NCI-H82 treated with DMSO at 0.1 percent for 48 hours (cell line): Measurements from ENCODE around the gene CYTH1.

Experiments used
- DNase-seq: peaks from one replicate; lab custom pipeline; 2025; ENCODE audit not compliant: unreplicated experiment; lab: John Stamatoyannopoulos, UW

Gene CYTH1

DNA sequence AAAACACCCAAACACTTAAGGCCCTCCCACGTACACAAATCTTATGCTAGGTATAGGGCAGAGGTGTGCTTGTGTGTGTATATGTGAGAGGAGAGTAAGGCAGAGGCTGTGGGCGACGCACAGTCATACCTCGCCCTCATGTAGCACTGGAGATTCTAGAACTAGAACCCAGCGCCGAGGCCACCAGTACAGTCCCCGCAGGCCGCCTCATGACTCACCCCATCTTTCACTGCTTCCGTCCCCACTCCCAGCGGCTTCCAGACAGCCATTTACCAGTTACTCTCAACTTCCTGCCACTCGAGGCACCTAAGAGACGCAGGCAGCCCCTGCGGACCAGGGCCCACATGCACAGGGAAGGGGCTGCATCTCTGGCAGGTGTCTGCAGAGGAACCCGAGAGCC lies 23.2 kb upstream of the CYTH1 start:
- DNase-seq: no peak

DNA sequence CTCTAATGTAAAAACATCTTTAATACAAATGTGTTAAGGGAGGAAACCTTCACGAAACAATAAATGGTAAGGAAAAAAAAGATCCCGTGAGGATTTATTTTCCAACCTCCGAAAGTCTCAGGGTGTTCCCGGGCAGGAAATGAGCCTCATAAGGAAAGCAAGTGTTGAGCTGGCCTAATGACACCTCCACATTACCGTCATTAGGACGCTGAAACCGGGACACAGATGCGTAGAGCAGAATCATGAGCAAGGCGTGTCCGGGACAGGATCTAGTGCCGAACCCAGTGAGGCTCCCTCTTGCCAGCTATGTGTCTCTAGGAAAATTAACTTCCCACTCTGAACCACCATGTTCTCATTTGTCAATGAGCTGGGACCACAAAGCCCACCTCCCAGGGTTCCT lies 22.7 kb upstream of the CYTH1 start:
- DNase-seq: no peak

DNA sequence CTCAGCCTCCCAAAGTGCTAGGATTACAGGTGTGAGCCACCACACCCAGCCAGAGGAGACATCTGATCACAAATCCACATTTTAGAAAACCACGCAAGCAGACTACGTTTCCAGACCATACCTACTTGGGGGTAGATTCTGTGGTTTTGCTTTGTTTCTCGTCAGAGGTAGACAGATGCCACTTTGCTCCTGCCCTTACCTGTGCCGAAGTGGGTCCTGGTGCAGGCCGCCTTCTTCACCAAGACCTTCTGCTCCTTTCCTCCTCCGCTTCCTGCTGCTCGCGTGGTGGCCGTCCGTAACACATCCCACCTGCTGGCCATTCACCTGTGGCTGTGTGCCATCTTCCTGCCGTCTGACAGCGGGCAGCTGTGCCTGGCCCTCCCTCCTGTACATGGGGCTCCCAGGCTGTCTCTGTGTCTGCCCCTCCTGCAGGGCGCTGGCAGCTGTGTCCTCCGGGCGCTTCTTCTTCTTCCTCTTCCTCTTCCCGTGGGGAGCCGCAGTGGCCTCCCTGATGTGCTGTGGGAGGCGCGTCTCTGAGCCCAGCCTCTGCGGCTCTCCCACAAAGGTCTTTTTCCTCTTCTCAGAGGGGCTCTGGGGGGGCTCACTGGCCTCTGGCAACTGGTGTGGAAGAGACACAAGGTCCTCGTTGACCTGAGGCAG lies 21.2 kb upstream of the CYTH1 start:
- no peak for DNase-seq

DNA sequence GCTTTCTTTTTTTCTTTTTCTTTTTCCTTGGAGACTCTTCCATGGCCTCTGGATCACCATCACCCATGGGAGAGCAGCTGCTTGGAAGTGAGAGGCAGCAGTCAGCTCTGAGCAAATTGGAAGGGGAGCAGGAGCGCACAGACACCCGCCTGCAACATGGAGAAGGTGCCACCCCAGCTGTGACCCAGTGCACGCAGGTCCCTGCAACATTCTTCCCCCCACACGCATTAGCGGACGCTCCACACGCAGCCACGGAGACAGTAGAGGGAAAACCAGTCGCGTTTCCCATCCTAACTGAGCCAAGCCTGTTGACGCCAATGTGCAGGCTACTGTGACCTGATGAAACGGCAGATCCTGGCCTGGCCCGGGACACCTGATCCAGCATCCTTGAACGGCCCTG lies 20.4 kb upstream of the CYTH1 start:
- no peak for DNase-seq

DNA sequence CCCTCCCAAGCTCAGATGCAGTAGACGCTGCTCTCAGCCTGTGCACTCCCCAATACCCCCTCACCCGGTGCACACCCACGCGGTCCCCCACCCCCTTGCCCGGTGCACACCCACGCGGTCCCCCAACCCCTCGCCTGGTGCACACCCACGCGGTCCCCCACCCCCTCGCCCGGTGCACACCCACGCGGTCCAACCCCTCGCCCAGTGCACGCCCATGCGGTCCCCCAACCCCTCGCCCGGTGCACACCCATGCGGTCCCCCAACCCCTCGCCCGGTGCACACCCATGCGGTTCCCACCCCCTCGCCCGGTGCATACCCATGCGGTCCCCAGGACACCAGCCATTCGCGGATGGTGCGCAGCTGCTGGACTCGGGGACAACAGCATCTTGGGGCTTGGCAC lies 19.9 kb upstream of the CYTH1 start:
- DNase-seq: no peak

DNA sequence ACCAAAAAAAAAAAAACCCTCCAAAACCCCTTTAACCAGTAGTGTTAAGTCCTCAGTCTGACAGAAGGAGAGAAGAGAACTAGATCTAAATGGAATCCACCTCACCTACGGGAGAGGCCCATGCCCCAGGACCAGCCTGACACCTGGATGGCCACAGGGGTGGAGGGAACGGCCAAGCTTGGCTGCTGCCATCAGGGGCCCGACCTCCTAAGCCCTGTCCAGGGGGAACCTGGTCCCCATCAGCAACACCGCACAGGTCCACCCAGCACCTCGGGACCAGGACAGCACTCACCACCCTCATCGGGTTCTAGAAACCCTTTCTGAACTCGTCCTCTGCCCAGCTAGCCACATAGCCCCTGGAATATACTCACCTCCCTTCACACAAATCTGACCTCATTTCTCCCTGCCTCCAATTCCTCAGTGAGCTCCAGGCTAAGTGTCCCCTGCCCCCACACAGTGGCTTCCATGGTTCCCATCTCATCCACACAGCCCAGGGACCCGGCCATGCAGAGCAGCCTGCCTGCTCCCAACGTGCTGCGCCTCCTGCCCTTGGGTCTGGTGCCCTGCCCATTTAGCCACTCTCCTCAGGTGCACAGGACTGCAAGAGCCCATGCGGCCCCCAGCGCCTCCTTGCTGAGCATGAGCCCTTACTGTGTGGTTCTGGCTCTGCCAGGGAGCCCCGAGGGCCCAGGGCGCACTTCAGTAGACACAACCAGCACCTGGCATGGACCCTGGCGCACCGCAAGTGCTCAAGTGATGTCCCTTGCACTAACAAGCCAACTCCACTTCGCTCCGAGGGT lies 18.3 kb upstream of the CYTH1 start:
- DNase-seq: no peak

DNA sequence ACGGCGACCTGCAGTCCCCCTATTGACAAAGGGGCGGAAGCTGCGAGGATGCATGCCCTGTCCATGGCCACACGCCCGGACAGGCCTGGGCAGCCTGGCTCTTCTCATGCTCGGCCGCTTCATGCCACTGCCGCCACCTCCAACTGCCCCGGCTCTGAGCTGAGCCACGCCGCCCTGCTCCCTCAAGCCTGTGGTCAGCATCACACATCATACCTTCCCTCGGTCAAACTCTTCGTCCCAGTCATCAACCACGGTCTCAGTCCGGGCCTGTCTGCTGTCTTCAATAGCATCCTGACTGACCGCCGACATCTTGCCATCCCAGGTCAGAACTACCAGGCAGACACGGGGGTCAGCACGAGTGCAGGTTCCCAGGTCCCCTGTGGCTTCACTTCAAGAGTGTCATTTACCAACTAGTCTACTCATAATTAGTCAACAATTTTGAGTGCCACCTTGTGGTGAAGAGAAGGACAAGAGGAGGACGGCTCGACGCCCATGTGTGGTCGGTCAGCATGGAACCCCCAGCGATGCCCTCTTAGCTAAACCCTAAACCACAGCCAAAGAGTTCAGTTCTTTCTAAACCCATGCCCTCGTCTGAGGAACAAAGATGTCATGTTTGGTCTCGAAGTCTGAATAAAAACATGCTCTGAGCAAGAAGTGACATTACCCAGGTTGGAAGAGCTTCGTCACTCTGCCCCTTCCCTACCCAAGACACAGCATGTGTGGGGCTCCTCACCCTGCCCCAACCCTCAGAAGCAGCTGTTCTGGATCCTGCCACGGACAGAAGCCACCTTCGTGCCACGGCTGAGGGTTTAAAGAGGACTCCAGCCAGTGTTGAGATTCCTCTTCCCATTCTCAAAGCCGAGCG lies 16.9 kb upstream of the CYTH1 start:
- DNase-seq: no peak

DNA sequence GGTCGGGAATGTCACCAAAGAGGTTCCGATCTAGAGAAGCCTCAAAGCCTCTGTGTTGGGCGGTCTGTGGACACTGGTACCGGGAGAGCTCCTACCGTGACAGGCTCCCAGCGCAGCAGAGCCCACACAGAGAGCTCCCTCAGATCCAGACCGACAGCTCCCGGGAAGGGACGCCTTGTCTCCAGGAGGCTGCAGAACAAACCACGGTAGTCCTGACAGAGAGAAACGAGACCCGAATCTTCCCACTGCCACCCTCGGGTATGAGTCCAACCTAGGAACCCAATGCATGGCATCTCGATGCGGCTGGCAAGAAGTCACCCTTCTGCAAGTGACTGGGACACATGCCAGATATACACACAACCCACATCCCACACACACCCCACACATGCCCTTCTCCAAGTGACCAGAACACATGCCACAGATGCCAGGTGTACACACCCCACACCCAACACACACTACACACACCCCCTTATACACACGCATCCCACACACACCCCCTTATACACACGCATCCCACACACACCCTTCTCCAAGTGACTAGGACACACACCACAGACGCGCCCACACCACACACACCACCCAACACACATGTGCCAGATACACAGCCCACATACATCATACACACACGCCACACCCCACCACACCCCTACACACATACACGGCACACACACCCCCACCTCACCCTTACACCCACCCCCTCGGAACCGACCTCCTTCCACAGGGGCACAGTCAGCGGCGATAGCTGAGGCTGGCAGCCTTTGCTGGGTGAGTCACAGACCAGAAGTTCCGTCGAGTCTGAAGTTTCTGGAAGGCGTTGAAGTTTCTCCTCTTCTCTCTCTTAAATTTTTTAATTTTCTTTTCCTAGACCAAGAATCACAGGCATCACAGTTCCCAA lies 15.9 kb upstream of the CYTH1 start:
- DNase-seq: no peak

DNA sequence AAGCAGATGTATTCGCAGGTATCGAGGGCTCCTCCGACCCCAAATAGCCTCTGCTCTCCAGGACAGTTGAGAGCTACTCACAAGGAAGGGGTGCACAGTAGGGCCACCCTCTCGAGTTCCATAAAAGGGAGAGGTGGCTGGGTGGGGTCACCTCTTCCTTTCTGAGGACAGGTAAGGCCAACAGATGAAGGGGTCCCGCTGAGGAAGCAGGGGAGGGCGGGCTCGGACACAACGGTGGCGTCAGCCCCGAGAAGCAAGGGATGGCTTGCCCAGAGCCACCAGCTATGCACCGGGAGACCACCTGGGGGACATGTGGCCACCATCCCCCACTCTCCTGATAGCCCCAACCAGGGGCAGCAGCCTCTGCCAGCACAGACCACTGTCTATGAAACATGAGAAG lies 15.1 kb upstream of the CYTH1 start:
- DNase-seq: no peak

DNA sequence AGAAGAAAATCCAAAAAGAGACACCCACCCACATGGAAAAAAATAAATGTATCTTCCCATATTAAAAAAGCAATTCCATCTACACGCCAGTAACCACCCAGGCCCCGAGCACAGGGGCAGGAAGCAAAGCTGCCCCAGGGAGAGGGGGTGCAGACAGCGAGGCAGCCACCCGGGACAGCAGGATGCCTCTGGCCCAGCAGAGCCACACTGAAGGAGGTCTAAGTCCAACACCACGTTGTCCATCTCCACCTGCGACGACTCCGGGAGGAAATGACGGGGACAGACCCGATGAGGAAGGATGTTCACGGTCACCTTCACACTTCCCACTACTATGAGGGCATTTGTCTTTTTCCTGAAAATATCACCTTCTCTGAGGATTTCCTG lies 14.4 kb upstream of the CYTH1 start:
- no peak for DNase-seq

DNA sequence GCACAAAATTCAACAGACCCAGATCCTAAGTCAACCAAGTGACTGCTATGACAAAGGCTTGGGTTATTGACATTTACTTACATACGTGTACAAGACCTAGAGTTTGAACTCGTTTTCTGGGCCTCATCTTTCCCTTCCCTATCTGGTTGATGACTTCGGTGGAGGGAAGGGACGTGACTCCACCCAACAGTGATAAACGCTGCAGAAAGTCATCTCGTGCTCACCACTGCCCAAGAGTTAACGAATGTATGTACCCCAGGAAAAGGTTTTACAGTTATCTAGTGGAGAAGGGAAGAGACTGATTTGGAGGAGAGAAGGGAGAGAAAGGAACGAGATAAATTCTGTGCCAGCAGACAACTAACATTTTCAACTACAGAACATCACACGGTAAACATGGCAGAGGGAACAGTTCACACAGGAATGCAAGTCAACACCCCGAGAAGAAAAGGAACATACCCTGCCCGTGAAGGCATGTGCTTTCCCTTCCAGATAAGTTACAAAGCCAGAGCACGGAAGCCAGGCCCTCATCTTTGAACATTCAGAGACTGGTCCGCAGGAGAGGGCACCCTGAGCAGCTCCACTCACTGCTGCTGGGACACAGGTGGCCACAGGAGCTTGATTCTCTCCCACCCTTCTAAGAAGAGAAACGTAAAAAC lies 13.9 kb upstream of the CYTH1 start:
- DNase-seq: no peak

DNA sequence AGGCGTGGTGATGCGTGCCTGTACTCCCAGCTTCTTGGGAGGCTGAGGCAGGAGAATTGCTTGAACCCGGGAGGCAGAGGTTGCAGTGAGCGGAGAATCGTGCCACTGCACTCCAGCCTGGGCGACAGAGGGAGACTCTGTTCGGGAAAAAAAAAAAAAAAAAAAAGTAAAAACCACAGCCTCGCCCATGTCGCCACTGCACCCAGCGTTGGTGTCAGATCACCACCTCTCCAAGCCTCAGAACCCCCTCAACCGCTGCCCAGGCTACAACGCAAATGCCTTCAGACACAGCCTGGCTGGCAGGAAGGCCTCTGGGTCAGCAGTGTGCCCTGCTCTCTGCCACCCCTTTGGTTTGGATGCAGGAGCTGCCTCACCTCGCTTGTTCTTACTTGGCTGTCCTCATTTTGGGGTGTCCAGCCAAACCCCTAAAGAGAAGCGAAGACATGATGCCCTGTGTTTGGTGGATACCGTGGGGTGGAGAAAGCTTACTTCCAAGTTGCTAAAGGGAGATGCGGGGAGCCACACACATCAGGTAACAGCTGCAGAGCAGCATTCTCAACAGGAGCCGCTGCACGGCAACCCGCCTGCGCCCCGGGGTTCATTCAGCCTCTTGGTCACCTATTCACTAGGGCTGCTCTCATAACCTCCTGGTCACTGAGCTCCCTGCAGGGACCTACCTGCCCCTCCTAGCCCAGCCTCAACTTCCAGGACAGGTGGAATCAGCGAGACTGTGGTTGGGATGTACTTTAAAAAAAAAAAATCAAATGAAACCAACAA lies 13.0 kb upstream of the CYTH1 start:
- DNase-seq: no peak

DNA sequence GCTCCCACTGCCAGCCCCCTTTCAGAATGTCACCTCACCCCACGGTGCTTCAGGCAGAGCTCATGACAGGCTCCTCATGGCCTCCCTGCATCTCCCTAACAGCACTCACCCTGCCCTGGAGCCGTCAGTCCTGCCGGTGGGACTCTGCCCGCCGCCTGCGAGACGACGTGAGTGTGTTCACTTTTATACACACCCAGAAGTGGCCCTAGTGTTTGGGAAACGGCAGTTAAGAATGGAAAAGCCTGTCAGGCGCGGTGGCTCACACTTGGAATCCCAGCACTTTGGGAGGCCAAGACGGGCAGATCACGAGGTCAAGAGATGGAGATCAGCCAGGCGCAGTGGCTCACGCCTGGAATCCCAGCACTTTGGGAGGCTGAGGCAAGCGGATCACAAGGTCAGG lies 12.3 kb upstream of the CYTH1 start:
- no peak for DNase-seq

DNA sequence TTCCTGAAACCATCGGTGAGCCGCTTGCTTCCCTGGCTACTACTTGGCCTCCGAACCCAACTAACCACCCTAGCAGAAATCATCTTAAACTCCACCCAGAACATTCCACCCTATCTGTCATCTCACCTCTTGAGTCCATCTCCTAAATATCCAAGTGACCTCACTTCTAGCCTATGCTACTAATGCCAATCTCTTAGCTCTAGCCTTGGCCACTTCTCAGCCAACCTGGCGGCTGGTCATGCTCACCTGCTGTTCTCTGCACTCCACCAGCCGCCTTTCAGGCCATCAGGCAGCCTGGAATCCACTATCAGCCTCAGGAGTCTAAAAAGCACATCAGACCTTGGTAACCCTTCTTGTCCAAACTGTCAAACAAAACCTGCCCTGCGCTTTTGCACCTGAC lies 11.9 kb upstream of the CYTH1 start:
- DNase-seq: no peak

DNA sequence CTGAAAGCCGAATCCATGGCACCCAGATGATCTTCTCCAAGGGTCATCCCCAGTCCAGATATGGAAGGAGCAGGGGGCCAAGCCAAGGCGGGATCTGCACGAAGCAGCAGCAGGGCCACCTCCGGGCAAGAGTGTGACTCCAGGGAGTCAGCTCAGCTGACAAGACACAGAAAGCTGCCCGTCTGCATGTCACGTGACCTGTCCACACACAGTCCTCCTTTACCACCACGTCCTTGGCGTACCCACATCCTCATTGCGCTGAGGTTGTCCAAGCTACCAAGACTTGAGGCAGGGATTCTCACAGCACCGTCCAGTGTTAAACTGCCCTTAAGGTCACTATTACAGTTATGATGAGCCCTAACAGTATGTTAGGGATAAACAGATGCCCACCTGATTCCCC lies 11.3 kb upstream of the CYTH1 start:
- DNase-seq: no peak

DNA sequence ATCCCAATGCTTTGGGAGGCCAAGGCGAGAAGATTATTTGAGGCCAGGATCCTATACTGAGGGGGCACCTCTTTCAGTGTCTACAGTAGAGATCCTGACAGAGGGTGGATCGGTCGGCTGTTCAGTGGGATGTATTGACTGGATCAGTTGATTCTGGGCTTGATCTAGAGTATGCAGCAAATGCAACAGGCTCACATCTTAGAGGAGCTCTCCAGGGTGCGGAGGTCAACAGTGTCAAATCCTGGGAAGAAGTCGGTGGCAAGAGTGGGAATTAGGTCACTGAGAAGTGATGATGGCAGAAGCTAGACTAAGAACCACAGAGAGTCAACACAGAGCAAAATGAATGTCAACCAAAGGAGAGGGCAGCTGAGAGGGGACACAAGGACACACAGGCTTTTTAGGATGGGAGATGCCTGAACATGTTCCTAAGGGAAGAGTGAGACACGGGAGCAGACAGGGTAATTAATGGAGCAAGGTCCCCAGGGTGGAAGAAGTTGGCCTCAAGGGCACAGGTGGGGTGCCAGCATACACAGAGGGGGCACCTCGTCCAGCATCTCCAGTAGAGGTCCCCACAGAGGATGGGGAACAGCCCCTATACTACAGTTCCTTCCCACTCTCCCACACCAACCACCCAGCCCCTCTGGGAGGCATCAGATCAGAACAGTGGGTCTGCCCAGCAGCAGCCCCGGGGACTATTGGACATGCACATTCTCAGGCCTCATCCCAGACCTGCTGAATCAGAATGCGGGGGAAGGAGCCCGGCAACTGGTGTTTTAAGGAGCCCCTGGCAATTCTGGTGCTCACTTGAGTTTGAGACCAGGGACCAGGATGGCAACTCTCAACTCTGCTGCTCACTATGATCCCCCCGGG lies 10.0 kb upstream of the CYTH1 start:
- DNase-seq: no peak

DNA sequence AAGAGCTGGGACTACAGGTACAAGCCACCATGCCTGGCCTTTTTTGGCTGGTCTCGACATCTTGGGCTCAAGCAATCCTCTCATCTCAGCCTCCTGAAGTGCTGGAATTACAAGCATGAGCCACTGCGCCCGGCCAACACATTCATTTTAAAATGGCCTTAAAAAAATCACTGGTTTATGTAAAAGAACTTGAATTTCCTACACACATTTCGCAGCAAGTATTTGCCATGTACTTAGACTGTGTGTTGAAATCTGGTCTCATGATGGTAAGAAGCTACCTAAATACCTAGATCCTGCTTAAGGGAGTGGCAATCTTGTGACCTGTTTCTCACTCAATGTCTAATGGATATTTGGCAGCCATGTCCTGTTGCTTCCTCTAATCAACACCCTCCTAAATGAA lies 8.5 kb upstream of the CYTH1 start:
- no peak for DNase-seq

DNA sequence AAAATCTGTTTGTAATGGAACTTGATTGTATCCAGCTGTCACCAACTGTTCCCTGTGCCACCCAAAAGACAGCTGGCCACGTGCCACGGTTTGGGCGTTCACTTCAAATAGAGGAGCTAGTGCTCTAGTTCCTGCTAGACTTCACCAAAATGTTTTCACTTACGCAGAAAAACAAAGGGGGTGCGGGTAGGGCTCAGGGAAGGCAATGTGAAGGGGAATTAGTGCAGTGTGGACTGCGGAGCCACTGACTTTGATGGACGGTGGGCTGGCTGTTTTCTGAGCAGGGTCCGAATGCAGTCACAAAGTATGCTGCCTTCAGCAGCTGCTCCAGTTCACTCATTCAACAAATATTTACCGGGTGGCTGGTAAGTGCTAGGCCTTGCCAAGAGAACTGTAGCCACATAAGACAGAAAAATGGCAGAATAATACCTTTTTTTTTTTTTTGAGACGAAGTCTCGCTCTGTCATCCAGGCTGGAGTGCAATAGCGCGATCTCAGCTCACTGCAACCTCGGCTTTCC lies 7.6 kb upstream of the CYTH1 start:
- no peak for DNase-seq
